ENCODE data around the gene AGBL4.

AGBL4 gene

GRCh38 chr1:48715921-48716320 lies 1307.8 kb downstream of the AGBL4 start:
- no peaks in the 10 kb centered on the region for H3K9me3 Mint-ChIP-seq
- no peak for DNase-seq (ENCODE audit: low spot score)
- no peaks in the 10 kb centered on the region for H3K4me1 Mint-ChIP-seq (ENCODE audit: low read depth)
- H3K27ac Mint-ChIP-seq = no peak overlapping the region
- H3K27me3 Mint-ChIP-seq (ENCODE audit: low read depth) = no peaks in the 10 kb centered on the region
- no peak overlapping the region for H3K4me3 Mint-ChIP-seq
- no peaks in the 10 kb centered on the region for H3K36me3 Mint-ChIP-seq (ENCODE audit: low read depth)

GRCh38 chr1:48710915-48711314 lies 1312.8 kb downstream of the AGBL4 start:
- no peaks in the 10 kb centered on the region for H3K9me3 Mint-ChIP-seq
- no peak overlapping the region for H3K4me3 Mint-ChIP-seq
- H3K27ac Mint-ChIP-seq = no peak overlapping the region
- H3K36me3 Mint-ChIP-seq (ENCODE audit: low read depth) = no peaks in the 10 kb centered on the region
- H3K27me3 Mint-ChIP-seq (ENCODE audit: low read depth) = no peaks in the 10 kb centered on the region
- H3K4me1 Mint-ChIP-seq (ENCODE audit: low read depth) = no peaks in the 10 kb centered on the region
- no peak for DNase-seq (ENCODE audit: low spot score)

- Mint-ChIP-seq H3K9me3 (no peaks in the 10 kb centered on the region), H3K36me3 (ENCODE audit: low read depth) (no peaks in the 10 kb centered on the region), H3K4me3 (no peak overlapping the region), H3K27me3 (ENCODE audit: low read depth) (peaks cover 6% of the 10 kb centered on the region), H3K27ac (no peak overlapping the region), H3K4me1 (ENCODE audit: low read depth) (no peaks in the 10 kb centered on the region)
- no peak for DNase-seq (ENCODE audit: low spot score)
Measured at GRCh38 chr1:48710318-48710717, 1313.4 kb downstream of the AGBL4 start.

DNA sequence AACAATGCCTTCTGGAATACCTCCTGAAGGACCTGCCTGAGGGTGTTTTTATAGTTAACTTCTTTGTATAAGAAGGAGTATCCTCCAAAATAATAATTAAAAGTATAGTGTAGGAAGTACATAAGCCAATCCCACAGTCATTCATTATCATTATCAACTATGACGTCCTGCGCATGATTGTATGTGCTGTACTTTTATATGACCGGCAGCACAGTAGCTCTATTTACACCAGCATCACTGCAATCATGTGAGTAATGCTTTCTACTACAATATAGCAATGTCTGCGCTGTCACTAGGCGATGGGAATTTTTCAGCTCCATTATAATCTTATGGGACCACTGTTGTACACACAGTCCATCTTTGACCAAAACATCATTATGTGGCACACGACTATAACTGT lies 1319.0 kb downstream of the AGBL4 start:
- Mint-ChIP-seq H3K27me3 (ENCODE audit: low read depth) (peaks cover 25% of the 10 kb centered on the region), H3K4me3 (no peak overlapping the region), H3K27ac (no peak overlapping the region), H3K36me3 (ENCODE audit: low read depth) (no peaks in the 10 kb centered on the region), H3K4me1 (ENCODE audit: low read depth) (no peaks in the 10 kb centered on the region), H3K9me3 (no peaks in the 10 kb centered on the region)
- no peak for DNase-seq (ENCODE audit: low spot score)

DNA sequence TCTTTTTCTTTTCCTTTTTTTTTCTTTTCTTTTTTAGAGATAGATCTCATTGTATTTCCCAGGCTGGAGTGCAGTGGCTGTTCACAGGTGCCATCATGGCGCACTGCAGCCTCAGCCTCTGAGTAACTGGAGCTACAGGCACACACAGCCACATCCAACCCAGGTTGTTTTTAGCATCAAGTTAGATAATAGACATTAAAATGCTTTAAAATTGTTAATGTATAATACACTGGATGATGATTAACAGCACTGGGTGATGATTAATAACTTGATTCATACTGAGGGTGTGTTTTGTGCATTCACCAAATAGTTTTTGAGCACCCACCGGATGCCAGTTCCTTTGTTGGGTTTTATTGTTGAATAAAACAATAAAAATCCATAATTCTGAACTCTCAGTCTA lies 1322.3 kb downstream of the AGBL4 start:
- DNase-seq (ENCODE audit: low spot score) = no peak
- Mint-ChIP-seq H3K27me3 (ENCODE audit: low read depth) (peaks cover 30% of the 10 kb centered on the region), H3K27ac (no peak overlapping the region), H3K4me1 (ENCODE audit: low read depth) (no peaks in the 10 kb centered on the region), H3K36me3 (ENCODE audit: low read depth) (no peaks in the 10 kb centered on the region), H3K4me3 (no peak overlapping the region), H3K9me3 (no peaks in the 10 kb centered on the region)

DNA sequence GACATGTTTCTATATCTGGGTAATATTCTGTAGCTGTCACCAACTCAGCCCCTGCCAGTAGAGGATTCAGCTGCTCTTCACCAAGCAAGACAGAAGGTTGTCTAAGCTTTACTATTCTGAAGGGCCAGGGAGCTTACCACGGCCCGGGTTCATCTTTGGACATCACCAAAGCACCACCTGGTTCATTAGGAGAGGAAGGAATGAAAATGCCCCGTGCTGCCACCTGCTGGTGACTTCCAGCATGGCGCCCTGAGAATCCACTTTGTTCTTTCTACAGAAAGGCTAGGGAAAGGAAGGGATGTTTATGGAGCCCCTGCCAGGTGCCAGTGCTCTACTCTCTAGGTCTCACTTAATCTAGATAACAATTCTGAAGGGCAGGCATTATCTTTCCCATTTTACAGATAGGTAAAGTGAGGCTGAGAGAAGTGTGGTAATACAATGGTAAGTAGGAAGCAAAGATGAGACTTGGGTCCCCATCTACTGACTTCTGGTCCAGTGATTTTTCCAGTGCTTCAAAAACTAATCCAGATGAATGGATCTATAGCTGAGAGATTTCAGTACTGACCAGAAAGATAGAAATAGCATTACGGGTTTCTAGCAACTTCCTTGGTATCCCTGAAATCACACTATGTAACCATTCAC lies 1326.6 kb downstream of the AGBL4 start:
- Mint-ChIP-seq H3K4me3 (no peak overlapping the region), H3K27me3 (ENCODE audit: low read depth) (peaks cover 15% of the 10 kb centered on the region), H3K27ac (no peak overlapping the region), H3K4me1 (ENCODE audit: low read depth) (no peaks in the 10 kb centered on the region), H3K36me3 (ENCODE audit: low read depth) (no peaks in the 10 kb centered on the region), H3K9me3 (no peaks in the 10 kb centered on the region)
- DNase-seq (ENCODE audit: low spot score) = peak; percentile 35

GRCh38 chr1:48695161-48695560 lies 1328.6 kb downstream of the AGBL4 start:
- Mint-ChIP-seq H3K27me3 (ENCODE audit: low read depth) (peaks cover 5% of the 10 kb centered on the region), H3K4me1 (ENCODE audit: low read depth) (no peaks in the 10 kb centered on the region)

DNA sequence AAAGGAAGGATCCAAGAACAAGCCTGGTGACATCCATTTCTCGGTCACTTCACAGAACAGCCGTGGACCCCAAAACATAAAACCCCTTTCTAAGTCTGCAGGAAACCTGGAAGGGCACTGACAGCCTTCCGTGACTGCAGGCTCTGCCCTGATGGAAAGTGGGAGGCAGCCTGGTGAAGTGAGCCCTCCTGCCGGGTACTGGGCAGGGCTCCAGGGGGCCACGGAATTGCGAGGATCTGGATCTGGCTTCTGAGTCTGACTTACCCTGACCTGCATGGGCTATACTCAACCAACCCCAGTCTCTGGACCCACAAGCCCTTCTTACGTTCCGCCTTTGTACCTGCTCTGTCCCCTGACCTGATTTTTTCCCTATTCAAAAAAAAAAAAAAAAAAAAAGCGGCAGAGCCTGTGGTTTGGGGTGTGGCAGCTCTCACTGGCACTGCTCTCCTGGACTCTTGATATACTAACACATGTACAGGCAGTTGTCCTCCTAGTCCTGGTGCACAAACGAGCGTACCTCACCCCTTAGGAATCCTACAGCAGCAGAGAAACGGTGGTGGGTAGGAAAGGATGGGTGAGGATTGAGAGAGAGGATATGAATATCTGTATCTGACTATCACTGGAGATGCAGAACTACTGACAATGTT lies 1330.0 kb downstream of the AGBL4 start:
- H3K27ac Mint-ChIP-seq = no peak overlapping the region
- peaks cover under 1% of the 10 kb centered on the region for H3K27me3 Mint-ChIP-seq (ENCODE audit: low read depth)
- no peaks in the 10 kb centered on the region for H3K9me3 Mint-ChIP-seq
- H3K4me3 Mint-ChIP-seq = no peak overlapping the region
- no peaks in the 10 kb centered on the region for H3K36me3 Mint-ChIP-seq (ENCODE audit: low read depth)
- DNase-seq (ENCODE audit: low spot score) = no peak
- H3K4me1 Mint-ChIP-seq (ENCODE audit: low read depth) = no peaks in the 10 kb centered on the region

More at GRCh38 chr1:48695161-48695560, 1328.6 kb downstream of the AGBL4 start:
- DNase-seq (ENCODE audit: low spot score) = no peak
- Mint-ChIP-seq H3K9me3 (no peaks in the 10 kb centered on the region), H3K27ac (no peak overlapping the region), H3K4me3 (no peak overlapping the region), H3K36me3 (ENCODE audit: low read depth) (no peaks in the 10 kb centered on the region)

- no peaks in the 10 kb centered on the region for H3K36me3 Mint-ChIP-seq (ENCODE audit: low read depth)
- H3K4me3 Mint-ChIP-seq = no peak overlapping the region
- H3K9me3 Mint-ChIP-seq = no peaks in the 10 kb centered on the region
- H3K27ac Mint-ChIP-seq = no peak overlapping the region
- no peaks in the 10 kb centered on the region for H3K27me3 Mint-ChIP-seq (ENCODE audit: low read depth)
- no peaks in the 10 kb centered on the region for H3K4me1 Mint-ChIP-seq (ENCODE audit: low read depth)
- DNase-seq (ENCODE audit: low spot score) = no peak
Measured at GRCh38 chr1:48693180-48693579, 1330.6 kb downstream of the AGBL4 start.

- no peak for DNase-seq (ENCODE audit: low spot score)
- no peaks in the 10 kb centered on the region for H3K4me1 Mint-ChIP-seq (ENCODE audit: low read depth)
- H3K27ac Mint-ChIP-seq = no peak overlapping the region
- no peaks in the 10 kb centered on the region for H3K27me3 Mint-ChIP-seq (ENCODE audit: low read depth)
- no peaks in the 10 kb centered on the region for H3K36me3 Mint-ChIP-seq (ENCODE audit: low read depth)
- H3K4me3 Mint-ChIP-seq = no peak overlapping the region
- H3K9me3 Mint-ChIP-seq = no peaks in the 10 kb centered on the region
Measured at GRCh38 chr1:48692235-48692634, 1331.5 kb downstream of the AGBL4 start.

DNA sequence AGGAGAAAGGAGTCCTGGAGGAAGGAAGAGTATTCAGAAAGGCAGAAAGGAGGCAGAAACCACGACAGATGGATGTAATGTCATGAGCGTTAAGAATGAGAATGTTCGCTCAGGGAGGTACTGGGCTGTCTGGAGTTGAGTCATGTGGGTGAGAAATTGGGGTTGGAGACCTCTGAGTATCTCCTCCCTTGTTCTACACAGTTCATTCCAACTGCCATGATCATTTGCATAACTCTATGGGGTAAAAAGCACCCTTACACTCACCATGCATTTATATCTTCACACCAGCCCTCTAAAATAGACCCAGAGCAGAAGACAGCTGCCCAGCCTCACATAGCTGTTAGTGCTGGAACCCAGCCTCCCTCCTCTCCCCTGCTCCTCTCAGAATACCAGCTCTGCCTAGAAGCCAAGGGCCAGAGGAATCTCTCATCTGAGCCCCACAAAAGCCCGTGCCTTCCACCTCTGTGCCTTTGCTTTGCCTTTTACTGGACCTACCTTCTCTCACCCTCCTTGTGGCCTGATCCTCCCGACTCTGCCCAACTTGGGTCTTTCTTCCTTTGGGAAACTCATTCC lies 1332.2 kb downstream of the AGBL4 start:
- H3K36me3 Mint-ChIP-seq (ENCODE audit: low read depth) = no peaks in the 10 kb centered on the region
- no peak overlapping the region for H3K4me3 Mint-ChIP-seq
- H3K4me1 Mint-ChIP-seq (ENCODE audit: low read depth) = no peaks in the 10 kb centered on the region
- no peaks in the 10 kb centered on the region for H3K9me3 Mint-ChIP-seq
- H3K27ac Mint-ChIP-seq = no peak overlapping the region
- DNase-seq (ENCODE audit: low spot score) = no peak
- H3K27me3 Mint-ChIP-seq (ENCODE audit: low read depth) = no peaks in the 10 kb centered on the region

DNA sequence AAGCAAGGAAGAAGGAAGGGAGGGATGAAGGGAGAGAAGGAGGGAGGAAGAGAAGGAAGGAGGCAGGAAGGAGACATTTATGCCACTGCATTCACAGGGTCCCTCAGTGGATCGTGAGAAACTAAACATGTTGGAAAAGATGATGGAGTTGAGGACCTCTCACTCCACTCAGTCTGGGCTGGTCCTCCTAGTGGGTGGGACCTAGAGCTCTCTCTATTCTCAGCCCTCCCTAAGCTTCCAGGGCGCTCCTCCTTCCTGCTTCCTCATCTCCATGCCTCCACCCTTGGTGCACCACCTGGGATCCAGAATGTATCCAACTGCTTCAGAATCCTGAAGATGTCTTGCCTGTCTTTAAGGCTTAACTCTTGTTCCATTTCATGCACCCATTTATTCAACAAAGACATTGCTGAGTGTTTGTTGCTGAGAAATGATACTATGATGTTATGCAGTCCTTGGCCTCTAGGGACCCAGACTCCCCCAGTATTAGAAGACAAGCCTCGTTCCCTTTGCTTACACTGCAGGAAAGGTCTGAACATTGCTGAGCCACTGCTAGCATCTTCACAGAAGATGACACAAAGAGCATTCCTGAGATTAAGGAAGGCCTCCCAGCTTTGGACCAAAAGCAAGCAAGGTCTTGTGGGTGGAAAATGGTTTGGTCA lies 1335.5 kb downstream of the AGBL4 start:
- DNase-seq (ENCODE audit: low spot score) = no peak
- no peak overlapping the region for H3K27ac Mint-ChIP-seq
- H3K27me3 Mint-ChIP-seq (ENCODE audit: low read depth) = no peaks in the 10 kb centered on the region
- H3K4me3 Mint-ChIP-seq = no peak overlapping the region
- no peaks in the 10 kb centered on the region for H3K4me1 Mint-ChIP-seq (ENCODE audit: low read depth)
- H3K9me3 Mint-ChIP-seq = no peaks in the 10 kb centered on the region
- no peaks in the 10 kb centered on the region for H3K36me3 Mint-ChIP-seq (ENCODE audit: low read depth)

DNA sequence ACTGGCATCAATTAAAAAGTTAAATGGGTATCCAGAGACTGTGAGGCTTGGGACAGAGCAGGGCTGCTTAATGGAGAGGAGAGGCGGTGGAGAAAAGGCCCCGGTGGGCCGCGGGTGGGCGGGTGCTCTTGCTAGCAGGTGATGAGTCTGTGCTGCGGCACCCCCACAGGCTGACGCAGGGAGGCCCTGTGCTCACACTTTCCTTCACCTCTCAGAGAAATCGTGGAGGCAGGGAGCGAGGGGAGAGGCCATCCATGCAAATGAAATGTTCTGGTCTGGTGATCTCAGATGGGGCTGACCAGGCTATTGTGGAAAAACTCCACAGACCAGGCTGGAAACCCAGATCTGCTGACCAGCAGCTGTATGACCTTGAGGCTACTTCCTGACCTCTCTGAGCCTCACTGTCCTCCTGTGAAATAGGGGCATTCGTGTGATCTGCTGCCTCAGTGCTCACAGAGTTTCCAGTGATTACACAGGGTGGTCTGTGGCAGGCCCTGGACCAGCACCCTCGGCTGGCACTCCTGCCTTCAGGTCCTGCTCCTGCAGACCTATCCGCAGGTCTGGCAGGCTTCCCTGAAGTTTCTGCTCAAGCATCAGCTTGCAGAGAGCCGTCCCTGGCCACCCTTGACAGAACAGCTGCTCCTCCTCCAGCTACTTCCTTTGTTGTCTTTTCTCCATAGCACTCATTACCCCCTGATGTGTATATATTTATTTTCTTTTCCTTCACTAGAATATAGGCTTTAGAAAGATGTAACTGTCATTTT lies 1336.3 kb downstream of the AGBL4 start:
- H3K27me3 Mint-ChIP-seq (ENCODE audit: low read depth) = no peaks in the 10 kb centered on the region
- H3K9me3 Mint-ChIP-seq = no peaks in the 10 kb centered on the region
- no peaks in the 10 kb centered on the region for H3K4me1 Mint-ChIP-seq (ENCODE audit: low read depth)
- H3K4me3 Mint-ChIP-seq = no peak overlapping the region
- no peaks in the 10 kb centered on the region for H3K36me3 Mint-ChIP-seq (ENCODE audit: low read depth)
- no peak overlapping the region for H3K27ac Mint-ChIP-seq
- DNase-seq (ENCODE audit: low spot score) = no peak

DNA sequence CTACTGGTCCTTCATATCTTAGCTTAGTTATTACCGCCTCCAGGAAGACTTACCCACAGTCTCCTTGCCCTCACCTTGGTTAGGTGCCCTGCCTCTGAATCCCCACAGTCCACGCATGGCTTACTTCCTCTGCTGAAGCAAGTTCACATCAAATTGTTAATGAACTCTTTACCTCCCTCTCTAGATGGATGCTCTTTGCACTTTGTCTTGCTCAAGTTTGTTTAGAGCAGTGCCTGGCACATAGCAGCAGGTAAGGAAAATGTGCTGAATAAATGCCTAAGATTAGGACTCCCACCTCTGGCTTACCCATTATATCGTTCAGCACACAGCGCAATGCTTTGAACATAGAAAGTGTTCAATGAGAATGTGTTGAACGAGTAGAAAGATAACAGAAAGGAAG lies 1337.6 kb downstream of the AGBL4 start:
- Mint-ChIP-seq H3K27me3 (ENCODE audit: low read depth) (no peaks in the 10 kb centered on the region), H3K4me3 (no peak overlapping the region), H3K4me1 (ENCODE audit: low read depth) (no peaks in the 10 kb centered on the region), H3K36me3 (ENCODE audit: low read depth) (no peaks in the 10 kb centered on the region), H3K27ac (no peak overlapping the region), H3K9me3 (no peaks in the 10 kb centered on the region)
- DNase-seq (ENCODE audit: low spot score) = no peak
